ENCODE results near the gene CHL1.

GRCh38 chr3:308597-309321 lies 112.2 kb downstream of the CHL1 start:
- TF ChIP-seq CTCF (IDR thresholded peaks at IDR 0.05), result no peak
- no peak for TF ChIP-seq EZH2phosphoT487 (IDR thresholded peaks at IDR 0.05)
